Right forelimb (tissue), 1 donor: Measurements from ENCODE around the gene SMARCAL1.

Source experiments
- DNase-seq: peaks from one replicate; pipeline ENCODE4 v3.0.0-alpha.2; 2018

Gene SMARCAL1

GRCh38 chr2:216477283-216478035 is 65.2 kb downstream of the SMARCAL1 start:
- DNase-seq, result no peak

DNA sequence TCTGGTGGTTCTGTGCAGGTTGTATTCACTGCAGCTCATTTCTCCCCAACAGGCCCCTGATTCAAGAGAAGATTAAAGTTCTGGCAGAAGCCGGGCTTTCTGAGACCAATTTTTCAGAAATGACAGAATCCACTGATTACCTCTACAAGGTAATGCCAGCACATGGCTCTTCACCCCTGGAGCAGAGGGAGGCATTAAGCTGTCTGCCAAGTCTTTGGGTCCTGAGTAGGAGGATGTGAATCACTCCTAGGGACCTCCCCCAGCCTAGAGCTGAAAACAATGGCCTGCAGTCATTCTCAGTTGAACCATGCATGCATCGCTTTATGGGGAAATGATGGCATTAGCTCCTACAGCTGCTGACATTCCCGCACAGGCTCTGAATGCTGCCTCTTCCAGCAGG is 65.9 kb downstream of the SMARCAL1 start:
- DNase-seq, result no peak

DNA sequence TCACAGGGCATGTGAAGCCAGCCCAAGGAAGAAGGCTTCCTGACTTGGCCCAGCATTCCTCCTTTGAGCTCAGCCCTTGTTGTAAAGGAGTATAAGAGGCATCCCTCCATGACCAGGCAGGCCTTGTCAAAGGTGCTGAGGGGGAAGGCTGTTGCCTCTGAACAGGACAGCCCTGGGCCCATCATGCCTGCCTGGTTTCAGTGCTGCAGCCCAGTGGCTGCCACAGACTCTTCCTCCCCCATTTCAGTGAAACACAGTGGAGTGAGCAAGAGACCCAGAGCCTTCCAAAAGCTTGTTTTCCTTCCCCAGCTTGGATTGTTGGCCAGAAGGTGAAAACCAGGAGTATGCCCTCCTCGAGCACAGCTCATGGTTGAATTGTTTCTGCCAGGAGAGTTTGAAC is 66.5 kb downstream of the SMARCAL1 start:
- no peak for DNase-seq

- DNase-seq, result no peak
These were observed 67.9 kb downstream of the SMARCAL1 start for GRCh38 chr2:216480221-216480620.

DNA sequence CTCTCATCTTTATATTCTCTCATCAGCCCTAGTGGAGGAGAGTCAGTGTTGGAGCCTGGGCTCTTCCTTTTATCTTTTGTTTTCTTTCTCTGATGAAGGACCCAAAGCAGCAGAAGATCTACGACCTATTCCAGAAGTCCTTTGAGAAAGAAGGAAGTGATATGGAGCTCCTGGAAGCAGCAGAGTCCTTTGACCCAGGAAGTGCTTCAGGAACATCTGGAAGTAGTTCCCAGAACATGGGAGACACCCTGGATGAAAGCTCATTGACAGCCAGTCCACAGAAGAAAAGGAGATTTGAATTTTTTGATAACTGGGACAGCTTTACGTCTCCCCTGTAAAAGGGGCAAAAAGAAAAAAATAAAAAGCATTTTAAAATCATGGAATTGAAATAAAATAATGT is 70.4 kb downstream of the SMARCAL1 start:
- no peak for DNase-seq

GRCh38 chr2:216485237-216485636 is 73.0 kb downstream of the SMARCAL1 start:
- no peak for DNase-seq

GRCh38 chr2:216485745-216486144 is 73.5 kb downstream of the SMARCAL1 start:
- no peak for DNase-seq

DNA sequence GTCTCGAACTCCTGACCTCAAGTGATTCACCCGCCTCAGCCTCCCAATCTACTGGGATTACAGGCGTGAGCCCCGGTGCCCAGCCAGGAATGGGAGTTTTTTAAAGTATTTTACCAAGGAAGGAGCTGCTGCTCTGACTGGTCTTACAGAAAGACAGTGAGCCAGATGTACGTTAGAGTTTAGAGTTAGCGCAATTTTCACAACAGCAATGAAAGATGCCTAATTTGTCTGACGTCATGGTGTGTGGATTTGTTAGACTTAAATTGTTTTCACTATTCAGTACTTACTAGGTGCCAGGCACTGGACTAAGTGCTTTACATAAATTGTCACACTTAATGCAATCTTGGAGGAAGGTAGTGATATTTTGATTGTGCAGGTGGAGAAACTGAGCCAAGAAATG is 74.0 kb downstream of the SMARCAL1 start:
- no peak for DNase-seq

DNA sequence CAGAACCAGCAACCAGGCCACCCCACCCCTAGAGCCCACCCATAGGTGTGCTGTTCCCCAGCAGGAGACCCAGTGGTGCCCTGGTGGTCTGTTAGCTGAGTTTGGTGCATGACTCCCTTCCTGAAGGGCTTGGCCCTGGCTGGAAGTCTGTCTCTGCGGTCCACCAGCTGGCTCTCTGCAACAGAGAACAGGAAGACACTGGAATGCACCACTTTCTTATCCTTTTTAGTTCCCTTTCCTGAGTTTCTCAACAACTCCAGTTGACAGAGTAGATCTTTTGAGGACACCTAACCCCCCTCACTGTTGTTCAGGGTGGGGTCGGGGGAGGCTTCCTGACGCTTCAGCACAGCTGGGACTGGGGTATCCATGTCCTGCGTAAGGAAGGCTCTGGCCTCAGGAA is 74.4 kb downstream of the SMARCAL1 start:
- DNase-seq, result no peak

DNA sequence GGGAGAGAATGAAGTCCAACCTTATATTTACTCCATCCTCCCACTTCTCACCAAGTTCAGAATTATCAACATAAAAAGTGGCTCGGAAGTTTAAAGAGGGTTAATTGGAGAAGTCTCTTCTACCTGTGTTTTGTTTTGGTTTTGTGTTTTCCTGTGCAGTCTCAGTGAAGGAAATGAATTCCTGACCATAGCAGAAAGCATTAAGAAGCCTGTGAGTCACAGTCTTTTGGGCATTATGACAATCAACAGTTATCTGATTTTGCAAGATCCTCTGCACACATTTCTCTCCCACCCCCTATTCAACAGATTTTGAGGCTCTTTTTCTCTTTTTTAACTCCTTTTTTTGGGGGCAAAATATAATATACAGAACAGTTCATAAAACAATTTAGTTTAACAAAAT is 77.8 kb downstream of the SMARCAL1 start:
- DNase-seq, result no peak

- no peak for DNase-seq
These were observed 79.7 kb downstream of the SMARCAL1 start for GRCh38 chr2:216491793-216492596.

GRCh38 chr2:216492597-216493333 is 80.5 kb downstream of the SMARCAL1 start:
- no peak for DNase-seq

- no peak for DNase-seq
These were observed 81.0 kb downstream of the SMARCAL1 start for GRCh38 chr2:216493334-216493685.

GRCh38 chr2:216495656-216496055 is 83.4 kb downstream of the SMARCAL1 start:
- no peak for DNase-seq

DNA sequence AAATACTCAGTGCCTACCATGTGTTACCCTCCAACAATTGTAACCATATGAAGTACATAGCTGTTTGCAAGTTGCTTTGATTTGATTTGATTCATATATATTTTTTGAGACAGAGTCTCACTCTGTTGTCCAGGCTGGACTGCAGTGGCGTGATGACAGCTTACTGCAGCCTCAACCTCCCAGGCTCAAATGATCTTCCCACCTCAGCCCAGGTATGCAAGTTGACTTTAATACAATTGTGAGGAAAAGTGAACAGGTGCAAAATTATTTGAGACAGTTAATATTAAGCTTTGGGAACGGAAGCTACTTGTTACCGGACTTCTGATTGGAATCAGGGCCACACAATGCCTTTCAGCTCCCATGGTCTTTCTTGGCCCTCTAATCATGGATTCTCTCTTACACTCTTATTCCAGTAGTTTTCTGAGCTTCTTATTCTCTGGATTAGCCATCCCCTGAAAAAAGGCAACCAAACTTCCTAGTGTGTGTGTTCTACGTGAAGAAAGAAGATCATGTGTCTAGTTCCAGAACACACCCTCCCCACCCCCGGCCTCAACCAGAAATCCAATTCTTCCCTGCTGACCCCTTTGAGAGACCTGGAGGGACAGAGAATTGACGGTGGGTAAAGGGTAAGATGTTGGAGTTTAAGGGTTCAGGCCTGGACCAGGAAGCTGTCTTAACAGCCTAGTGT is 85.2 kb downstream of the SMARCAL1 start:
- DNase-seq, result no peak

- DNase-seq, result no peak
These were observed 85.7 kb downstream of the SMARCAL1 start for GRCh38 chr2:216498070-216498378.

GRCh38 chr2:216498379-216499352 is 86.4 kb downstream of the SMARCAL1 start, which contains the start of gene RPL37A:
Gene RPL37A (plus strand): TSS chr2:216498844. CDS start chr2:216498875, 31 bp downstream.
- peak; percentile 94 for DNase-seq

GRCh38 chr2:216499641-216500218 is 87.4 kb downstream of the SMARCAL1 start:
- DNase-seq, result no peak

GRCh38 chr2:216500572-216500971 is 88.3 kb downstream of the SMARCAL1 start:
- DNase-seq, result no peak

- DNase-seq, result no peak
These were observed 89.6 kb downstream of the SMARCAL1 start for GRCh38 chr2:216501854-216502253.

GRCh38 chr2:216502381-216503158 is 90.3 kb downstream of the SMARCAL1 start:
- DNase-seq, result no peak
